Neural progenitor cell (in vitro differentiated cells): Measurements from ENCODE around the gene SYNM.

ENCODE experiments used
- CTCF ChIP-seq: fragments of 200-600 bp; sonication (generic); IDR thresholded peaks from 2 replicates; pipeline ENCODE4 v1.5.1; 2017; ENCODE audit warnings: antibody characterized with exemption, mild to moderate bottlenecking
- EZH2 ChIP-seq: fragments of 200-600 bp; sonication (generic); IDR thresholded peaks from 2 replicates; pipeline ENCODE4 v1.6.1; 2017; ENCODE audit warnings: antibody characterized with exemption, mild to moderate bottlenecking, moderate library complexity
- EZH2phosphoT487 ChIP-seq: fragments of 200-600 bp; sonication (generic); IDR thresholded peaks from 2 replicates; pipeline ENCODE4 v1.6.1; 2017; ENCODE audit warnings: antibody characterized with exemption

- TF ChIP-seq CTCF = no peak
- no peak for TF ChIP-seq EZH2phosphoT487
- no peak for TF ChIP-seq EZH2
These were observed 42.7 kb upstream of the SYNM start for GRCh38 chr15:99062226-99062625.
